GM18498 (cell line): ENCODE measurements around the gene ASCL5.
A peak's percentile ranks its signal among the peaks of the same experiment; 100 is the strongest.

Experiments
- ATAC-seq: cut with Tn5 transposase; IDR thresholded peaks from one replicate; pipeline ENCODE4 v1.9.1; 2021; ENCODE audit warnings: mild to moderate bottlenecking, moderate library complexity; ENCODE audit not compliant: unreplicated experiment

Gene ASCL5

GRCh38 chr1:201137024-201137392, 10.0 kb upstream of the ASCL5 start:
- no peak for ATAC-seq

- ATAC-seq = no peak
These were observed 9.5 kb upstream of the ASCL5 start for GRCh38 chr1:201136355-201137023.

- no peak for ATAC-seq
These were observed 7.4 kb upstream of the ASCL5 start for GRCh38 chr1:201134405-201134804.

- ATAC-seq = no peak
These were observed 4.4 kb upstream of the ASCL5 start for GRCh38 chr1:201131398-201131797.

- no peak for ATAC-seq
These were observed 2.0 kb upstream of the ASCL5 start for GRCh38 chr1:201128962-201129361.

GRCh38 chr1:201128476-201128875, 1.5 kb upstream of the ASCL5 start:
- ATAC-seq = no peak

- no peak for ATAC-seq
These were observed 921 bp upstream of the ASCL5 start for GRCh38 chr1:201127755-201128455.

GRCh38 chr1:201126463-201126831, 537 bp downstream of the ASCL5 start:
- ATAC-seq = no peak

- ATAC-seq = no peak
These were observed 1.2 kb downstream of the ASCL5 start for GRCh38 chr1:201125800-201126199.

GRCh38 chr1:201125019-201125418, 2.0 kb downstream of the ASCL5 start:
- no peak for ATAC-seq

- ATAC-seq = no peak
These were observed 3.1 kb downstream of the ASCL5 start for GRCh38 chr1:201123866-201124265.

- ATAC-seq = no peak
These were observed 4.5 kb downstream of the ASCL5 start for GRCh38 chr1:201122321-201122957.

GRCh38 chr1:201119206-201120197, 7.5 kb downstream of the ASCL5 start:
- peak; percentile 65 for ATAC-seq

- no peak for ATAC-seq
These were observed 10.9 kb downstream of the ASCL5 start for GRCh38 chr1:201116091-201116490.

GRCh38 chr1:201115390-201115937, 11.5 kb downstream of the ASCL5 start:
- no peak for ATAC-seq

GRCh38 chr1:201114245-201115131, 12.5 kb downstream of the ASCL5 start:
- peak; percentile 91 for ATAC-seq

- ATAC-seq = no peak
These were observed 13.3 kb downstream of the ASCL5 start for GRCh38 chr1:201113451-201114244.

- no peak for ATAC-seq
These were observed 14.1 kb downstream of the ASCL5 start for GRCh38 chr1:201112926-201113325.

GRCh38 chr1:201112173-201112731, 14.7 kb downstream of the ASCL5 start, which contains the start of gene CACNA1S:
TSS of gene CACNA1S (minus strand) at chr1:201112426. CDS start at chr1:201112339, 87 bp downstream.
- ATAC-seq = no peak
